IPS-18c (cell line): ENCODE results near the gene TRPC4.

Experiments
- H3K4me3 ChIP-seq: 2 replicates; pipeline ENCODE4 v1.7.0; 2013; ENCODE audit warnings: low read depth, mild to moderate bottlenecking, low read length, moderate library complexity; ENCODE audit not compliant: insufficient read depth
- H3K9me3 ChIP-seq: one replicate; pipeline ENCODE4 v1.6.1; 2013; ENCODE audit warnings: mild to moderate bottlenecking, low read length, moderate library complexity; ENCODE audit not compliant: control insufficient read depth, insufficient read depth

TRPC4 gene

GRCh38 chr13:37695200-37695599 lies 174.4 kb downstream of the TRPC4 start:
- no peak overlapping the region for H3K4me3 ChIP-seq
- no peaks in the 10 kb centered on the region for H3K9me3 ChIP-seq

DNA sequence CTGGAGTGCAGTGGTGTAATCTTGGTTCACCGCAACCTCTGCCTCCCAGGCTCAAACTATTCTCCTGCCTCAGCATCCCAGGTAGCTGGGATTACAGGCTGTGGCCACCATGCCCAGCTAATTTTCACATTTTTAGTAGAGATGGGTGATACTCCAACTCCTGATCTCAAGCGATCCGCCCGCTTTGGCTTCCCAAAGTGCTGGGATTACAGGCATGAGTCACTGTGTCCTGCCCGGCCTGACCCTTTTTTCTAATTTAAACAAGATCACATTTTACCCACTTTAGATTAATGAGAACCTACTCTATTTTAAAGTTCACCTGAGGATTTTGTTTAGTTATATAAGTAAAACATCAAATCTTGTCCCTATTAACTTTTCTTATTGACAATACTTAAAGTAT lies 179.2 kb downstream of the TRPC4 start:
- H3K9me3 ChIP-seq, result no peaks in the 10 kb centered on the region
- H3K4me3 ChIP-seq, result no peak overlapping the region

GRCh38 chr13:37686501-37686900 lies 183.1 kb downstream of the TRPC4 start:
- H3K4me3 ChIP-seq, result no peak overlapping the region
- no peaks in the 10 kb centered on the region for H3K9me3 ChIP-seq

DNA sequence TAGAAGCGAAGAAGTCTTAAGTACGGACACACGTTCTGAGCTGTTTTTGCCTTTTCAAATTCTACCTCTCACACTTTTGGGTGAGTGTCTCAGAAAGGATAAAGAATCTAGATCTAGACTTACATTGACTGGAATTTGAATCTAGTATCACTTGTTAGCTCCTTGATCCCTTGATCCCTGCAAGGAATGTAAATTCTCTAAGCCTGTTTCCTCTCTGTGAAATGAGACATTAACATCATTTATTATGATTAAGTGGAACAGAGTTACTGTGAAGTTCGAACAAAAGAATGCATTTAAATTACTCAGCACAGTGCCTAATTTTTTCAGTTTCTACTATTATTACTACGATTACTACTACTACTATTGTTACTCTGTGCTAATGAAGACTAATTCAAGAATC lies 184.4 kb downstream of the TRPC4 start:
- Histone ChIP-seq H3K4me3 (no peak overlapping the region), H3K9me3 (no peaks in the 10 kb centered on the region)

DNA sequence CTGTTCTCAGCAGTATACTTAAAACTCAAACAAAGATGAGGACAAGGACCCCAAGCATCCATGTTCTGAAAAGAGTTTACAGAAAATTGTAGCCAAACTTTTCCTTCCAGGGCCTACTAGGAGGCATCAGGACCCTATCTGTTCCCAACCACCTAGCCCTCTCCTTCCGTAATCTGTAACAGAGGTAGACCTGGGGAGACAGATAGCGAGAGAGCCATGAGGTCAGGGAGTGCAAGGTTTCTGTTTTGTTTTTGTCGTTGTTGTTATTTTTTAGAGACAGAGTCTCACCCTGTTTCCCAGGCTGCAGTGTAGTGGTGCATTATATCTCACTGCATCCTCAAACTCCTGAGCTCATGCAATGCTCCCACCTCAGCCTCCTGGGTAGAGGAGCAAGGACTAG lies 187.1 kb downstream of the TRPC4 start:
- Histone ChIP-seq H3K9me3 (no peaks in the 10 kb centered on the region), H3K4me3 (no peak overlapping the region)

DNA sequence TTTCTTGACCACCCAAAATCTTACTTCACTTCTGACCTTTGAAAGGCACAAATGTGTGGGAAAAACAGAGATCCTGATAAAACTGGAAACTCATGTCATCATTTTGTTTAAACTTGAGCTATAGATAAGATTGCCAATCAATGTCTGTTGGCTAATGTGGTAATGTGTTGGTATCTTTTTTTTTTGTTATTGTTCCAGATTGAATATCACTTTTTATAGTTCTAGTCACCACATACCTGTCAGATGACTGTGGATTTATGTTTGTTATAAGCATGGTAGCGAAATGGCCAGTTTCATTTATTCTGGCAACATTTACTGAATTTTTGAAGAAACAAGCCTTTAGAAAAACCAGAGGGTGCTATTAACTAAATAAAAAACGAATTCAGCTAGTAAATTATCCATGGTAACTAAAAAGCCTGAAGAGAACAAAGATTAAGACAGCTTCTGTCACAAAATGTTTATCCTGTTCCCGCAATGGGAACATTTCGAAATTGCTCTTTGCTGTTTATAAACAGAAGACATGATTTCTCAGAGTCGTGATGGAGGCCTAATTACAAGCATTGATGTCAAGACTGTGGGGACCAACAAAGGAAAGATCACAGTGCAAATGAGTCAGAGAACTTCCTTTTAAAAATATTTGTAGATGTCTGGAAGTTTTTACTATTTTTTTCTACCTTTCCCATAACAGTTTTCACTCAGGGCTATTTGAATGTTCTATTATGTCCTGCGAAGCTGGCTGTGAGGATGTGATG lies 188.1 kb downstream of the TRPC4 start:
- Histone ChIP-seq H3K9me3 (no peaks in the 10 kb centered on the region), H3K4me3 (no peak overlapping the region)

- Histone ChIP-seq H3K4me3 (no peak overlapping the region), H3K9me3 (no peaks in the 10 kb centered on the region)
These were observed 189.4 kb downstream of the TRPC4 start for GRCh38 chr13:37680137-37680536.

DNA sequence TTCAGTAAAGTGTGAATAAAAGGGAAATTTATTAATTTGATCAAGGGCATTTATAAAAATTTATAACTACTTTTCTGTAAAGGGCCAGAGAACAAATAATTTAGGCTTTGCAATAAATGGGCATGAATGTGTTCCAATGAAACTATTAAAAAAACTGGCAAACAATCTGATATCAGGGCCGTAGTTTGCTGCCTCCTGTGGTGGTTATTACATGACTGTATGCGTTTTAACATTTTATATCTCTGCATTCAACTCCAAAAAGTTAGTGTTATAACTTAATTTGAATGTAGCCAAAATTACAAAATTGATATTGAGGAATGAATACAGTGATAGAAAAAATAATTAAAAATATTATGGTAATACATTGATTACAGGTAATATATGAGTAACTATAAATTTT lies 190.5 kb downstream of the TRPC4 start:
- Histone ChIP-seq H3K4me3 (no peak overlapping the region), H3K9me3 (no peaks in the 10 kb centered on the region)

DNA sequence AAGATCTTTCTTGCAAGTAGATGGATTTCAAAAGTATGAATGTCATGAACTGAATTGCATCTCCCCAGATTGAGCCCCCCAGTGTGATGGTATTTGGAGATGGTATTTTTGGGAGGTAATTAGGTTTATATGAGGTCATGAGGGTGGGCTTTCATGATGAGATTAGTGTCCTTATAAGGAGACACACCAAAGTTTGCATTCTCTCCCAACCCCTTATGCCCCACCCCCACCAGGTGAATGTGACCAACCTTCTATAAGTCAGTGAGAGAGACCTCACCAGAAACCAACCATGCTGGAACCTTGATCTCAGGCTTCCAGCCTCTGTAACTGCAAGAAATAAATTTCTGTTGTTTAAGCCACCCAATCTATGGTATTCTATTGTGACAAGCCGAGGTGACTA lies 199.7 kb downstream of the TRPC4 start:
- Histone ChIP-seq H3K4me3 (no peak overlapping the region), H3K9me3 (no peaks in the 10 kb centered on the region)

DNA sequence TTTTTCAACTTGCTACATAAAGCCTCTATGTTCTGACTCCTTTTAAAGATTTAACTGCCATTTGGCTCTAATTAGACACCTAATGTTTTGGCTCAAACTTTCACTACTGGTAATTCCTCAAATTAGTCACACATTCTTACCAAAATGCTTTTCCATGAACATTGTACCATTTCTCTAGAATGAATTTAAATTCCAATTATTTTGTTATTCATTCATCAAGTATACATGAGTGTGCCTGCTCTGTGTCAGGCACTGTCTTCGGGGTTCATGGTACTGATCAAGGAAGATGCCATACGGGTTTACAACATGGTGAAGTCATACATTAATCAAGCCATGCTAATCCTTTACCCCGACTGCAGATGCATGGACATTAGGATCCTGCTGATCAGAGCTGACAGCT lies 201.9 kb downstream of the TRPC4 start:
- H3K4me3 ChIP-seq, result no peak overlapping the region
- no peaks in the 10 kb centered on the region for H3K9me3 ChIP-seq

DNA sequence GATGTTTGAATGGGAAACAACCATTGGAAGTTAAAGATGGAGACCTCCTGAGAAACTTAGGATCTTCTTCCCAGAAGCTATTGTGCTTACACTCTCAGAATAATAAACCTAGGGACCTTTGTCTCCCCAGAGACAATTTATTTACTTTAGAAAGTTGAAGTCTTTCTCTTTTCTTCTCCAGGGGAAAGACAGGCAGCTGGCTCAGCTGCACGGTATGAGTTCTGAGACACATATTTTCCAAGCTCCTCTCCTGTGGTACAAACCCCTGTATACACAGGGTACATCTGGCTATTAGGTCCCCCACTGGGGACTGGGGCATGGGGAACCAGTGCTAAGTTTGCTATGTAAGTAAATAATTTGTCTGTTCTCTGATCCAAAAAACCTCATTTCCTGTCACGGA lies 203.5 kb downstream of the TRPC4 start:
- no peaks in the 10 kb centered on the region for H3K9me3 ChIP-seq
- no peak overlapping the region for H3K4me3 ChIP-seq

DNA sequence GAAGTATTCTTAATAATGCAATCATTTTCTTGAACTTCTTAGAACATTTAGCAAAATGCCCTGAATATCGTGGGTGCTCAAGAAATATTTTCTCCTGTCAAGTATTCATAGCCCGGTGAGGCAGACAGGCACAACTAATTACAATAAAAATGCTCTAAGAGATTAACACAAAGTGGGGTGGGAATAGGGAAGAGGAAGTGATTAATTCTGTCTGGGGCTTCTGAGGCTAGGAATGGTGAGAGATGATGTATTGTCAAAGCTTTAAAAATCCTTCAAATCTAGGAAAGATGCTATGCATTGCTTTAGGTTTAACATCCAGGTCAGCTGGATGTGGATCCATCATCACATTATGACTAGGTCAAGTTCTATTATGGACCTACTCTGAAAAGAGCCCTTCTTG lies 204.2 kb downstream of the TRPC4 start:
- H3K4me3 ChIP-seq, result no peak overlapping the region
- no peaks in the 10 kb centered on the region for H3K9me3 ChIP-seq

DNA sequence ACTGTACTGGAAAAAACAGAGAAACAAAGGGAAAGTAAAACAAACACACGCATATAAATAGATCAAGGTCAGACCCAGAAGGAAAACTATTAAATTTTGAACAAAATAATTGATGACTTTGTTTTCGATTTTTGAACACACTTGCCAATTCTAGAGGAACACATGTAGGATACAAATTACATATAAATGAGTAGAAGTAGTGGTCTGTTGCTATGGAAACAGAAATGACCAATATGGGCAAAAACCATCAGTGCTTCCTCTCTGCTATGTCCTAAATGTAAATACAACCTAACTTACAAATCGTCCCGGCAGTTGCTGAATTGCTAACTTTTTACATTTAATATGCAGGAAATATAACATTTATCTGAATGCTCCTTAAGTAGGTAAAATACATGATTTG lies 205.8 kb downstream of the TRPC4 start:
- Histone ChIP-seq H3K9me3 (no peaks in the 10 kb centered on the region), H3K4me3 (no peak overlapping the region)

DNA sequence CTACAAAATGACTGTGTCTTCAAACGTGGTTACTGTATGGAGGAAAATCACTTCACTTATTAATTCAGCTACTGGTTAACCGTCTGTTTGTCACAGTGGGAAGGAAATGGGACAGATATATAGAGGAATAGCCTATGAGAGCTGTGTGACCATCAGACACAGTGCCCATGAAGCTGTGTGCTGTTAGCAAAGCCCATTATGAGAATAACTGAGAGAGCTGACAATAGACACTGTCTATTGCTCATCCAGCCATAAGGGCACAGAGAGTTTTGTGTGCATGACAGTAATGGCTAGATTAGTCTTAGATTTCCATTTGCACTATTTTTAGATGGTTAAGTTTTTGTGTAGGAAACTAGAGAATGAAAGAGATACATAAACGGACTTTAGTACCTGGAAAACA lies 206.9 kb downstream of the TRPC4 start:
- H3K4me3 ChIP-seq, result no peak overlapping the region
- H3K9me3 ChIP-seq, result no peaks in the 10 kb centered on the region

DNA sequence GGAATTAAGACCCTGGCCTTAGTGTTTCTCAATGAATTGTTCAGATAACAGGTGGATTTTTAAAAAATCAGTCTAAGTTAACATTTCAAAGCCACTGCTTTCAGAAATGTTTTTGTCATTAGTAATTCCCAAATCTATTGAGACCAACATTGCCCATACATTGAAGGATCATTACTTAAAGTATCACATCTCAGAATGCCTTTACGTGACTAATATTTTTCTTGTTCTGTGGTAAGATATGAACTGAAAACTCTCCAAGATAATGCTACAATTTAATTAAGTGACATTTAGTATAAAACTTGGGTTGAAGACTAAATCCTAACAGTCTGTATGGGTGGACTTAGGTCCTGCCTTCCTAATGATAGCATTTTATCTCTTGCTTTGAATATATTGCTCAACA lies 211.6 kb downstream of the TRPC4 start:
- Histone ChIP-seq H3K4me3 (no peak overlapping the region), H3K9me3 (no peaks in the 10 kb centered on the region)

- Histone ChIP-seq H3K9me3 (no peaks in the 10 kb centered on the region), H3K4me3 (no peak overlapping the region)
These were observed 212.4 kb downstream of the TRPC4 start for GRCh38 chr13:37657134-37657533.

DNA sequence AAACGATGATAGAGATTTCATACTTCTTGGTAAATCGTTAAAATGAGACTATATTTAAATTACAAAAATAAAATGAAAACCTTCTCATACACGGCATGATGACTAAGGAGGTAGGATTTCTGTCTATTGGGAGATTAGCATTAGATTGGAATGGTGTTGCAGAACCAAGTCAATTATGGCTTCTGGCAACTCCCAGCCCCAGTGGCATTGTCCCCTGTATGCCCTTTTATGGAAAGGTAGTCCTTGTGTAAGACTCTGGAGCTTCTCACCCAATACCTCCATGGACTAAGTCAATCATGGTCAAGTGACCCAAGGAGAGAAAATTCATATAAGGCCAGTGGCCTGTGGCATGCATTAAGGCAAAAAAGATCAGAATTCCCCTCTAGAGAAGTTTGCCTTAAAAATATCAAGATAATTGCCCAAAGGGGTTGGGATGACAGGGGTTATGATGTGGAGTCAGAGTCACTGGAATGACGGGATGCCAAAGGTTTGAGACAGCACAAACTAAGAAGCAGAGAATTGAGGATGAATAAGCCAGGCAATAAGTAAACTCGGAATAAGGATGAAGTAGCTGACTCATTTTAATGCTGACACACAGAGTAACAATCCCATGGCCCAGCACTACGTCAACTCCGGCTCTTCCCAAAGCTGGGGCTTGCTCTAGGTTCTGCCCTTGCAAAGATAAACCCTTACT lies 213.2 kb downstream of the TRPC4 start:
- Histone ChIP-seq H3K9me3 (no peaks in the 10 kb centered on the region), H3K4me3 (no peak overlapping the region)

DNA sequence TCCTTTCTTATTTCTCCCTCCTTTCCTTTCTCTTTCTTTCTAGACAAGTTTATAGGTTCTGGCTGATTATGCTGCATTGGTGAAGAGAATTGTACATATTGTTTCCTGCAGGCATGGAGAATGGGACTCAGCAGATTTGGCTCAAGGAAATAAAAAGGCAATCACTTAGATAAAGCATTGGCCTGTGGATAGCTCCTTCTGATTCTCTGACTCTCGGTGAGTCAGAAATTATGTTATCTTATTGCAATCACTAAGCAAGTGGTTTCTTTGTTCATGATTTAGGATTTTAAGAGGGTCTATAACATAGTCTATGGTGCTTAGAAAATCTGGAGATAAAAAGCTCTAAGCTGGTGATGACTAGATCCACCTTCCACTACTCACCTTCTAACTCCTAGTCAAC lies 217.0 kb downstream of the TRPC4 start:
- Histone ChIP-seq H3K4me3 (no peak overlapping the region), H3K9me3 (no peaks in the 10 kb centered on the region)

- H3K4me3 ChIP-seq, result no peak overlapping the region
- no peaks in the 10 kb centered on the region for H3K9me3 ChIP-seq
These were observed 217.7 kb downstream of the TRPC4 start for GRCh38 chr13:37651891-37652290.
